Brain microvascular endothelial cell (primary cell): ENCODE data around the gene TSPAN17.

Source experiments
- DNase-seq: peaks from one replicate; pipeline ENCODE4 v3.0.0-alpha.2; 2020
- H3K27ac ChIP-seq: fragments of 250-450 bp; sonication (Bioruptor Pico); 2 replicates; pipeline ENCODE4 v1.5.1; 2020; ENCODE audit warnings: mild to moderate bottlenecking, moderate library complexity
- H3K27me3 ChIP-seq: fragments of 250-450 bp; sonication (Bioruptor Pico); replicated peaks from 2 replicates; pipeline ENCODE4 v1.5.1; 2020; ENCODE audit warnings: mild to moderate bottlenecking
- H3K36me3 ChIP-seq: fragments of 250-450 bp; sonication (Bioruptor Pico); replicated peaks from 2 replicates; pipeline ENCODE4 v1.5.1; 2020; ENCODE audit warnings: mild to moderate bottlenecking
- H3K4me3 ChIP-seq: 2 replicates; pipeline ENCODE4 v1.5.1; 2011; ENCODE audit warnings: low read depth, mild to moderate bottlenecking, control low read depth, low read length, moderate library complexity
- CTCF ChIP-seq: IDR thresholded peaks from 2 replicates; pipeline ENCODE4 v1.5.1; 2011; ENCODE audit warnings: low read depth, mild to moderate bottlenecking, moderate library complexity, low read length, control low read depth, inconsistent platforms; ENCODE audit errors: missing control alignments
- in situ Hi-C: cut with HindIII; loops from 2 replicates; pipeline ENCODE4 v1.10.0; 2017; ENCODE audit warnings: low sequenced_read_pairs, low pct_ligation_motif_present

The TSPAN17 gene

DNA sequence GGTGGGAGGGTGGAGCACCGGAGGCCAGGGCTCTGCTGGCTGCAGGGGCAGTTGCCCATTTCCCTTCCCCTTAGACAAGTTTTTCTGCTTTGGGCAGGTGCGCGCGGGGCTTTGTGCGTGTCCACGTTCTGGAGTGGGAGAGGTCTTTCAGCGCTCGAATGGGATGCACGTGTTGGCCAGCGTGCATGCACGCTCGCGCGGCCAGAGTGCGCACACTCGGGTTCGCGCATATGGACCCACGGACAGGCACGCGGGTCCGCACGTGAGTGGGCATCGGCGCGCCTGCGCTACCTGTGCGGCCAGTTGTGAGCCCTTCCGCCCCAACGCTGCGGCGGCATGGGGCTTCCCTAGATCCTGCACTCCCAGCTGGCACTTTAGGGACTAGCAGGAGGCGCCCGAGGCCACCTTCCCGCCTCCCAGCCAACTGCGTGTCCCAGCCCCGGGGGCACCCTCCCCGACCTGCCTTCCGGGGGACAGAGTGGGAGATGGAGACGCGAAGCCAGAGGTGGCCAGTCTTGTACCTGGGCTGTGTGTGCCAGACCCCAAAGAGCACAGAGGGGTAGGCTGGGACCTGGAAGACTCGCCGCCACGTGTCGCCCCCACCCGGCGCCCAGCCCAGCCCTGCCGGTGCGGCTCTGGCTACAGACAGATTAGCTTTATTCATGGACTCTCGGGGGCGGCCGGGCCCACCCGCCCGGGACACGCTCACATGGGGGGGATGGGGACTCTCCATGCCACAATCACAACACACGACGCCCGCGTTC, 27.5 kb upstream of the TSPAN17 start:
- in situ Hi-C loops, result no loop called here
- no peak overlapping the region for H3K4me3 ChIP-seq
- TF ChIP-seq CTCF, result no peak
- peaks cover 20% of the 10 kb centered on the region for H3K27me3 ChIP-seq
- H3K27ac ChIP-seq, result no peak overlapping the region
- H3K36me3 ChIP-seq, result no peaks in the 10 kb centered on the region
- DNase-seq, result no peak

DNA sequence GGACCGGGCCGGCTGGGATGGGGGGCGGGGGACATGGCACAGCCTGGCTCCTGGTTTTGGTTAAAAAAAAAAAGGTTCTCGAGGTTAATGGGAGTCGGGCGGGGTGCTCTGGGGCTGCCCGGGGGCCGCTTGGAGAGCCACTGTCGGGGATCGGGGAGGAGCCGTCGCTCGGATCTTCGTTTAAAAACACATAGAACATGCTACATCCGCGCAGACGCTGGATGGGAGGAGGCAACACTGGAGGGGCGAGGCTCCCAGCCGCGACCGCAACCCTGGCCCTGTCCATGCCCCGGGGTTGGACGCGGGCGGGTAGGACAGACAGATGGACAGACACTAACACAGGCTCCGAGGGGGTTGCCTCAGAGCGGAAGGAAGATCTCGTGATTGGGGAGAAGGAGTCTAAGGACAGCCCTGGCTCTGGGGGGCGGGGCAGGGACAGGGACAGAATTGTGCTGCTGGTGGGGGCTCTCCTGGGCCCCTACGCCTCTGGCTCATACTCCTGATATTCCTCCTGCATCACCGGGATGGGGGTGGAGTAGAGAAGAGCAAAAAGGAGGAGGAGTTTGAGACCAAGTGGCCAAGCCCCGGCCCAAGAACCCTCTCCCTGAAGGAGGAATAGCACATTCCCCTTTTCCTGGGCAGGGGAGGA, 26.8 kb upstream of the TSPAN17 start:
- no peak for DNase-seq
- in situ Hi-C loops, result no loop called here
- H3K27me3 ChIP-seq, result peaks cover 20% of the 10 kb centered on the region
- peak overlapping the region; percentile 12 for H3K4me3 ChIP-seq
- no peak for TF ChIP-seq CTCF
- no peaks in the 10 kb centered on the region for H3K36me3 ChIP-seq
- H3K27ac ChIP-seq, result no peak overlapping the region

DNA sequence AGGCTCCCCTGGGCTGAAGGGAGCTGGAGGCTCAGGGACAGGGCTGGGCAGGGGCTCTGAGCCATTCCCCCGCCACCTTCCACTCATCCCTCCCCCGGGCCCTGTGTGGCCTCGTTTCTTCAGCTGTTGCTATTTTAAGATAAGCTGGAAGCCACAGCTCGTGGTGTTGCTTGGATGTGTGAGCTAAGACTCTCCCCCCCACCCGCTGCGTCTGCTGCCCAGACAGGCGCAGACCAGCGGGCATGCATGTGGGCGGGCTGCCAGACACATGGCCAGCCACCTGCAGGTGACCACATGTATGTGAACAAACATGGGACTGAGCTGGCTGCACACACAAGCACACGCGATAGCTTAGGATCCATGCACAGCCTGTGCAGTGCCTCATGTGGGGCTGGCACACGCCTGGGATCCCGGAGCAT, 25.6 kb upstream of the TSPAN17 start:
- Histone ChIP-seq H3K27me3 (peaks cover 25% of the 10 kb centered on the region), H3K4me3 (no peak overlapping the region), H3K27ac (no peak overlapping the region), H3K36me3 (no peaks in the 10 kb centered on the region)
- no peak for TF ChIP-seq CTCF
- in situ Hi-C loops, result no loop called here
- peak; percentile 71 for DNase-seq

GRCh38 chr5:176624142-176624541, 23.1 kb upstream of the TSPAN17 start:
- Histone ChIP-seq H3K4me3 (no peak overlapping the region), H3K27ac (no peak overlapping the region), H3K36me3 (no peaks in the 10 kb centered on the region), H3K27me3 (peaks cover 26% of the 10 kb centered on the region)
- no peak for DNase-seq
- TF ChIP-seq CTCF, result no peak
- in situ Hi-C loops, result no loop called here

DNA sequence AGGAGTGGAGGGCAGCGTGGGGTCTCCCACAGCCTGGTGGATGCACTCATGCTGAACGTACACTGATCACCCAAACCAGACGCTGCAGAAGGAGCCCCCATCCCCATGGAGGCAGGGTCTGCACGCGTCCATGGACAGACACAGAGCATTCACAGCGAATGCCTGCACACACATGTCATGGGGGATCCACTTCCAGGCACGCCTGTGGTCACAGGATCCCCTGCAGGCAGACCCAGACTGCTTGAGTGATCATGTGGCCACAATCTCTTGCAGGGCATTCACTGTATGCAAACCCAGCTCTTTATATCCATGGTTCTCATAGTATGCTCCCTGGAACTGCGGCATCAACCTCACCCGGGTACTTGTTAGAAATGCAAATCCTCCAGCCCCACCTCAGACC, 22.3 kb upstream of the TSPAN17 start:
- Histone ChIP-seq H3K4me3 (no peak overlapping the region), H3K27me3 (peaks cover 28% of the 10 kb centered on the region), H3K36me3 (no peaks in the 10 kb centered on the region), H3K27ac (no peak overlapping the region)
- in situ Hi-C loops, result no loop called here
- TF ChIP-seq CTCF, result no peak
- DNase-seq, result no peak

GRCh38 chr5:176625512-176625911, 21.8 kb upstream of the TSPAN17 start:
- Histone ChIP-seq H3K27ac (no peak overlapping the region), H3K36me3 (no peaks in the 10 kb centered on the region), H3K27me3 (peaks cover 25% of the 10 kb centered on the region), H3K4me3 (no peak overlapping the region)
- no peak for DNase-seq
- in situ Hi-C loops, result no loop called here
- no peak for TF ChIP-seq CTCF
